ENCODE results near the gene GOLGA8S.
"Not testable (repeated sequence)": the region's sequence is repeated elsewhere in the genome, so short reads cannot be mapped to it uniquely, and the experiment has no call there.

Gene GOLGA8S

GRCh38 chr15:23374226-23374625 lies 19.7 kb downstream of the GOLGA8S start:
- not testable (repeated sequence) for H3K79me1 ChIP-seq (ENCODE audit: low read length); H4K5ac ChIP-seq (ENCODE audit: low read length); H3K18ac ChIP-seq (ENCODE audit: low read length); H3K4ac ChIP-seq (ENCODE audit: low read depth, low read length); H4K8ac ChIP-seq (ENCODE audit: low read depth, low read length); H3K27ac ChIP-seq (ENCODE audit: low read depth, low read length); H2AK5ac ChIP-seq (ENCODE audit: low read length); H3K4me1 ChIP-seq (ENCODE audit: control insufficient read depth, low read depth, low read length); DNase-seq; H3K23ac ChIP-seq (ENCODE audit: low read length); H3K9ac ChIP-seq (ENCODE audit: low read length); H2BK120ac ChIP-seq (ENCODE audit: low read depth, low read length); H3K56ac ChIP-seq (ENCODE audit: low read length); H3K4me3 ChIP-seq (ENCODE audit: low read length); H2BK15ac ChIP-seq (replicated peaks; ENCODE audit: low read depth); H3K27me3 ChIP-seq (ENCODE audit: insufficient read depth, low read length, poor library complexity); H3K36me3 ChIP-seq (ENCODE audit: control insufficient read depth, insufficient read depth, low read length); H3K4me2 ChIP-seq (ENCODE audit: low read length); H2BK5ac ChIP-seq (ENCODE audit: low read length); H3K79me2 ChIP-seq (ENCODE audit: control insufficient read depth, insufficient read depth, low read length)
- WGBS (ENCODE audit: extremely low coverage, insufficient coverage, low lambda C conversion rate), result no CpG with 5 or more reads among the region's 11 CpGs

GRCh38 chr15:23378946-23379345 lies 24.4 kb downstream of the GOLGA8S start:
- H2AK5ac ChIP-seq (ENCODE audit: low read length); H3K27ac ChIP-seq (ENCODE audit: low read depth, low read length); H2BK5ac ChIP-seq (ENCODE audit: low read length); H3K4me3 ChIP-seq (ENCODE audit: low read length); H3K27me3 ChIP-seq (ENCODE audit: insufficient read depth, low read length, poor library complexity); H3K36me3 ChIP-seq (ENCODE audit: control insufficient read depth, insufficient read depth, low read length); DNase-seq; H3K4ac ChIP-seq (ENCODE audit: low read depth, low read length); H3K18ac ChIP-seq (ENCODE audit: low read length); H3K79me2 ChIP-seq (ENCODE audit: control insufficient read depth, insufficient read depth, low read length); H3K56ac ChIP-seq (ENCODE audit: low read length); H2BK15ac ChIP-seq (replicated peaks; ENCODE audit: low read depth); H3K4me1 ChIP-seq (ENCODE audit: control insufficient read depth, low read depth, low read length); H4K5ac ChIP-seq (ENCODE audit: low read length); H3K79me1 ChIP-seq (ENCODE audit: low read length); H3K9ac ChIP-seq (ENCODE audit: low read length); H3K4me2 ChIP-seq (ENCODE audit: low read length); H2BK120ac ChIP-seq (ENCODE audit: low read depth, low read length); H4K8ac ChIP-seq (ENCODE audit: low read depth, low read length); H3K23ac ChIP-seq (ENCODE audit: low read length): not testable (repeated sequence)
- WGBS (ENCODE audit: extremely low coverage, insufficient coverage, low lambda C conversion rate), result no CpG with 5 or more reads among the region's 13 CpGs

GRCh38 chr15:23380700-23381099 lies 26.2 kb downstream of the GOLGA8S start:
- not testable (repeated sequence) for H4K8ac ChIP-seq (ENCODE audit: low read depth, low read length); H3K36me3 ChIP-seq (ENCODE audit: control insufficient read depth, insufficient read depth, low read length); H3K56ac ChIP-seq (ENCODE audit: low read length); H4K5ac ChIP-seq (ENCODE audit: low read length); H2BK15ac ChIP-seq (replicated peaks; ENCODE audit: low read depth); H3K18ac ChIP-seq (ENCODE audit: low read length); H3K27ac ChIP-seq (ENCODE audit: low read depth, low read length); H3K4me3 ChIP-seq (ENCODE audit: low read length); H2AK5ac ChIP-seq (ENCODE audit: low read length); H2BK5ac ChIP-seq (ENCODE audit: low read length); H3K79me1 ChIP-seq (ENCODE audit: low read length); H3K27me3 ChIP-seq (ENCODE audit: insufficient read depth, low read length, poor library complexity); H3K4me1 ChIP-seq (ENCODE audit: control insufficient read depth, low read depth, low read length); H2BK120ac ChIP-seq (ENCODE audit: low read depth, low read length); H3K79me2 ChIP-seq (ENCODE audit: control insufficient read depth, insufficient read depth, low read length); H3K9ac ChIP-seq (ENCODE audit: low read length); H3K23ac ChIP-seq (ENCODE audit: low read length); H3K4me2 ChIP-seq (ENCODE audit: low read length); DNase-seq; H3K4ac ChIP-seq (ENCODE audit: low read depth, low read length)
- no CpG with 5 or more reads among the region's 4 CpGs for WGBS (ENCODE audit: extremely low coverage, insufficient coverage, low lambda C conversion rate)

- not testable (repeated sequence) for H3K27me3 ChIP-seq (ENCODE audit: insufficient read depth, low read length, poor library complexity); H3K18ac ChIP-seq (ENCODE audit: low read length); H2AK5ac ChIP-seq (ENCODE audit: low read length); H3K4me3 ChIP-seq (ENCODE audit: low read length); H3K56ac ChIP-seq (ENCODE audit: low read length); H3K4me1 ChIP-seq (ENCODE audit: control insufficient read depth, low read depth, low read length); H3K4me2 ChIP-seq (ENCODE audit: low read length); H3K4ac ChIP-seq (ENCODE audit: low read depth, low read length); H3K79me1 ChIP-seq (ENCODE audit: low read length); H2BK120ac ChIP-seq (ENCODE audit: low read depth, low read length); H4K8ac ChIP-seq (ENCODE audit: low read depth, low read length); H3K27ac ChIP-seq (ENCODE audit: low read depth, low read length); H3K9ac ChIP-seq (ENCODE audit: low read length); H2BK15ac ChIP-seq (replicated peaks; ENCODE audit: low read depth); DNase-seq; H3K36me3 ChIP-seq (ENCODE audit: control insufficient read depth, insufficient read depth, low read length); H3K23ac ChIP-seq (ENCODE audit: low read length); H2BK5ac ChIP-seq (ENCODE audit: low read length); H3K79me2 ChIP-seq (ENCODE audit: control insufficient read depth, insufficient read depth, low read length); H4K5ac ChIP-seq (ENCODE audit: low read length)
- no CpG with 5 or more reads among the region's 7 CpGs for WGBS (ENCODE audit: extremely low coverage, insufficient coverage, low lambda C conversion rate)
Observed at GRCh38 chr15:23381192-23381591, 26.6 kb downstream of the GOLGA8S start.

- H2BK5ac ChIP-seq (ENCODE audit: low read length), result no peak overlapping the region
- no peak overlapping the region for H4K5ac ChIP-seq (ENCODE audit: low read length)
- no peaks in the 10 kb centered on the region for H3K4me1 ChIP-seq (ENCODE audit: control insufficient read depth, low read depth, low read length)
- H2AK5ac ChIP-seq (ENCODE audit: low read length), result no peak overlapping the region
- H2BK120ac ChIP-seq (ENCODE audit: low read depth, low read length), result no peak overlapping the region
- no peak overlapping the region for H2BK15ac ChIP-seq (replicated peaks; ENCODE audit: low read depth)
- H3K9ac ChIP-seq (ENCODE audit: low read length), result no peak overlapping the region
- no peak overlapping the region for H3K18ac ChIP-seq (ENCODE audit: low read length)
- no peak overlapping the region for H3K56ac ChIP-seq (ENCODE audit: low read length)
- no peak overlapping the region for H3K23ac ChIP-seq (ENCODE audit: low read length)
- H4K8ac ChIP-seq (ENCODE audit: low read depth, low read length), result no peak overlapping the region
- H3K79me1 ChIP-seq (ENCODE audit: low read length), result no peaks in the 10 kb centered on the region
- H3K4me3 ChIP-seq (ENCODE audit: low read length), result no peak overlapping the region
- no peak overlapping the region for H3K4me2 ChIP-seq (ENCODE audit: low read length)
- no peak overlapping the region for H3K27ac ChIP-seq (ENCODE audit: low read depth, low read length)
- H3K4ac ChIP-seq (ENCODE audit: low read depth, low read length), result no peak overlapping the region
- no peaks in the 10 kb centered on the region for H3K79me2 ChIP-seq (ENCODE audit: control insufficient read depth, insufficient read depth, low read length)
- H3K27me3 ChIP-seq (ENCODE audit: insufficient read depth, low read length, poor library complexity), result no peaks in the 10 kb centered on the region
- no peak for DNase-seq
- H3K36me3 ChIP-seq (ENCODE audit: control insufficient read depth, insufficient read depth, low read length), result no peaks in the 10 kb centered on the region
Observed at GRCh38 chr15:23384371-23384770, 29.8 kb downstream of the GOLGA8S start.

DNA sequence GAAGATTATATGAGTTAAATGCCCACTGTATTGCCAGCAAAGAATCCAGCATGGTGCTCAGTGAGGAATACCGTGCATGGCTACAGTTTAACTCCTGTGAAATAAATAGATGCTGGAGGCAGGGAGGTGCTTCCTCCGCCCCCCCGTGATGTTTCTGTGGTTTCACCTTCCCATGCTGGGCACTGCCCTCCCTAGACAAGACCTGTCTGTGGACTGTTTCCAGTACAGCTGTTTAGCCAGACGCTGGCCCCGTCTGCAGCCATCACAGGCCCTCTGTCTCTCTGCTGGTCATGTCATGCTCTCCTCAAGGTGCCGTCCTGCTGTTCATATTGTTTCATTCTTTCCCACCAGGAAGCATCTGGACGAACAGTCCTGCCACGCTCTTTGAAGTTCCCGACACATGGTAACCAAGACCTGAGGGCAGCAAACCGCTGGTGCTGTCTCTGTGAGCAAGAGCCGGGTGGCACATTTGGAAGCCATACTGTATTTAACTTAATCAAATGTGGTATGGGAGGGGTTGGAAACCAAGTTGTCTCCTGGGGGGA lies 31.4 kb downstream of the GOLGA8S start:
- H3K56ac ChIP-seq (ENCODE audit: low read length), result no peak overlapping the region
- WGBS (ENCODE audit: extremely low coverage, insufficient coverage, low lambda C conversion rate), result no CpG with 5 or more reads among the region's 11 CpGs
- H3K18ac ChIP-seq (ENCODE audit: low read length), result no peak overlapping the region
- H2AK5ac ChIP-seq (ENCODE audit: low read length), result no peak overlapping the region
- no peak overlapping the region for H4K5ac ChIP-seq (ENCODE audit: low read length)
- no peak overlapping the region for H2BK15ac ChIP-seq (replicated peaks; ENCODE audit: low read depth)
- no peak overlapping the region for H2BK5ac ChIP-seq (ENCODE audit: low read length)
- no peak overlapping the region for H3K4ac ChIP-seq (ENCODE audit: low read depth, low read length)
- no peak overlapping the region for H3K9ac ChIP-seq (ENCODE audit: low read length)
- H3K79me1 ChIP-seq (ENCODE audit: low read length), result no peaks in the 10 kb centered on the region
- no peaks in the 10 kb centered on the region for H3K36me3 ChIP-seq (ENCODE audit: control insufficient read depth, insufficient read depth, low read length)
- no peak overlapping the region for H3K23ac ChIP-seq (ENCODE audit: low read length)
- no peak overlapping the region for H4K8ac ChIP-seq (ENCODE audit: low read depth, low read length)
- no peaks in the 10 kb centered on the region for H3K4me1 ChIP-seq (ENCODE audit: control insufficient read depth, low read depth, low read length)
- no peak overlapping the region for H3K4me2 ChIP-seq (ENCODE audit: low read length)
- H3K27ac ChIP-seq (ENCODE audit: low read depth, low read length), result no peak overlapping the region
- H3K27me3 ChIP-seq (ENCODE audit: insufficient read depth, low read length, poor library complexity), result no peaks in the 10 kb centered on the region
- DNase-seq, result no peak
- H2BK120ac ChIP-seq (ENCODE audit: low read depth, low read length), result no peak overlapping the region
- H3K79me2 ChIP-seq (ENCODE audit: control insufficient read depth, insufficient read depth, low read length), result no peaks in the 10 kb centered on the region
- no peak overlapping the region for H3K4me3 ChIP-seq (ENCODE audit: low read length)

Measured in mesendoderm (in vitro differentiated cells).